Effector memory CD4-positive, alpha-beta T cell (primary cell): Measurements from ENCODE around the gene CNIH4.
"Not testable (repeated sequence)": the region's sequence is repeated elsewhere in the genome, so short reads cannot be mapped to it uniquely, and the experiment has no call there.

Experiments used
- DNase-seq, 3 donors: peaks; one replicate each; pipeline ENCODE4 v3.0.0-alpha.2; 2020
- H3K27ac ChIP-seq: 2 replicates; pipeline ENCODE4 v1.7.0; 2013; ENCODE audit warnings: mild to moderate bottlenecking, low read length, moderate library complexity; ENCODE audit not compliant: insufficient read depth, poor library complexity, severe bottlenecking
- H3K27me3 ChIP-seq: replicated peaks from 2 replicates; pipeline ENCODE4 v1.7.0; 2013; ENCODE audit warnings: mild to moderate bottlenecking, low read length; ENCODE audit not compliant: insufficient read depth, control insufficient read depth, poor library complexity, severe bottlenecking
- H3K36me3 ChIP-seq: 2 replicates; pipeline ENCODE4 v1.7.0; 2013; ENCODE audit warnings: mild to moderate bottlenecking, low read length, moderate library complexity; ENCODE audit not compliant: control insufficient read depth, insufficient read depth
- H3K4me1 ChIP-seq: 2 replicates; pipeline ENCODE4 v1.7.0; 2013; ENCODE audit warnings: low read length, mild to moderate bottlenecking; ENCODE audit not compliant: control insufficient read depth, insufficient read depth, poor library complexity, severe bottlenecking
- H3K4me3 ChIP-seq: 2 replicates; pipeline ENCODE4 v1.7.0; 2013; ENCODE audit warnings: low read length, low read depth, mild to moderate bottlenecking; ENCODE audit not compliant: insufficient read depth, poor library complexity, severe bottlenecking
- H3K9me3 ChIP-seq: 2 replicates; pipeline ENCODE4 v1.7.0; 2013; ENCODE audit warnings: mild to moderate bottlenecking, low read length, moderate library complexity; ENCODE audit not compliant: control insufficient read depth

The CNIH4 gene

DNA sequence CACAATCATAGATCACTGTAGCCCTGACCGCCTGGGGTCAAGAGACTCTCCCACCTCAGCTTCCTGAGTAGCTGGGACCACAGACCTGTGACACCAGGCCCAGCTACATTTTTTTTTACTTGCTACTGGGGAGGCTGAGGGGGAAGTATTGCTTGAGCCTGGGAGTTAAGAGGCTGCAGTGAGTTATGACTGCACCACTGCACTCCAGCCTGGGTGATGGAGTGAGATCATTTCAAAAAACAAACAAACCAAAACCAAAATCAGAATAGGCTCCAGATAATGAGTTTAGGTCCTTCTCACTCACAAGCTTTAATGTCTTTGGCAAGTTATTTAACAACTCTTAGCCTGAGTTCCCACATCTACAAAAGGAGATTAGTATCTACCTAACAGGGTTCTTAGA, 55.1 kb downstream of the CNIH4 start:
- no peaks in the 10 kb centered on the region for H3K27me3 ChIP-seq
- H3K36me3 ChIP-seq = peaks cover 47% of the 10 kb centered on the region
- H3K4me3 ChIP-seq = no peak overlapping the region
- no peaks in the 10 kb centered on the region for H3K4me1 ChIP-seq
- no peaks in the 10 kb centered on the region for H3K9me3 ChIP-seq
- H3K27ac ChIP-seq = no peak overlapping the region
- DNase-seq = no peak

DNA sequence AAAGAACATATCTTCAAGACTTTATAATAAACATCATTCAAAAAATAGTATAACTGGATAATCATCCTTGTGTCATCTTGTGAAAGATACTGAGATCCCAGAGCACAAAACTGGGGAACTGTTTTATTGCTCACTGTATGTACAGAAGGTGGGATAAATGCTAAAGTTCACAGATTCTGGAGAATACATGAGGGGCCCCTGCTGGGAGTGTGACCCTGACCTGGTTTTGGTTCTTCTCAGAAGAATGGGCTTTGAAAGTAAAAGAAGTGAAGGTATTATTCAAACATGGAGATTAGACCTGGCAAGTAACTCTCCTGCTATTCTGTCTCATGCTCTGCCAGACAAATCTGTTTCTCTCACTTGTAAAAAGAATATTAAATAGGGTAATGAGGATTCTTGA, 63.4 kb downstream of the CNIH4 start:
- no peaks in the 10 kb centered on the region for H3K9me3 ChIP-seq
- H3K27ac ChIP-seq = peak overlapping the region; percentile 12
- H3K4me1 ChIP-seq = no peaks in the 10 kb centered on the region
- no peaks in the 10 kb centered on the region for H3K27me3 ChIP-seq
- no peak for DNase-seq
- peaks cover 88% of the 10 kb centered on the region for H3K36me3 ChIP-seq
- H3K4me3 ChIP-seq = no peak overlapping the region

DNA sequence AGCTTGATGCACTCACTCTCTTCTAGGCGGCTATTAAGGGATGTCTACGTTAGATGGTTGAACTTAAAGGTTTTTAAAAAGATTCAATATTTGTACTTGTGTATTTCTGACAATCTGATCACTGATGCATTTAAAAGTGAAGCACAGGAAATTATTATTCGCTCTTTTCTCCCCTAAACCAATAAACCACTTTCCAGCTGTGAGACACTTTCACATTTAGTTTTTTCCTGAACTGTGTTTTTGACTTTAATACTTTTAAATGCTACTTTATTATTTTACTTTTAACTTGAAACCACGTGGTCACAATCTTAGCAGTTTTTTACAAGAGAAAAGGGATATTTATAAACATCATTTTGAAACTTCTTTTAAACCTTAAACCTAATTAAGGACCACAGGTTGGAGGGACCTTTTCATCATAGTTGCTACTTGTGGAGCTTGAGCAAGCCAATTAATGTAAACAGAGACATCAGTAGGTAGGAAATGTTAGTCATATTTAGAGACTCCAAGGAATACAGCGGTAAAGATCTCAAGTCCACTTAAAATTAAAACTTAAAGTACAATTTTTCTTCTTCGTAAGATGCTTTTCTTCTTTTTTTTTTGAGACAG, 68.7 kb downstream of the CNIH4 start:
- Histone ChIP-seq H3K4me1 (peaks cover 7% of the 10 kb centered on the region), H3K4me3 (no peak overlapping the region), H3K27me3 (no peaks in the 10 kb centered on the region), H3K27ac (no peak overlapping the region), H3K36me3 (peaks cover 42% of the 10 kb centered on the region), H3K9me3 (no peaks in the 10 kb centered on the region)
- DNase-seq = no peak

DNA sequence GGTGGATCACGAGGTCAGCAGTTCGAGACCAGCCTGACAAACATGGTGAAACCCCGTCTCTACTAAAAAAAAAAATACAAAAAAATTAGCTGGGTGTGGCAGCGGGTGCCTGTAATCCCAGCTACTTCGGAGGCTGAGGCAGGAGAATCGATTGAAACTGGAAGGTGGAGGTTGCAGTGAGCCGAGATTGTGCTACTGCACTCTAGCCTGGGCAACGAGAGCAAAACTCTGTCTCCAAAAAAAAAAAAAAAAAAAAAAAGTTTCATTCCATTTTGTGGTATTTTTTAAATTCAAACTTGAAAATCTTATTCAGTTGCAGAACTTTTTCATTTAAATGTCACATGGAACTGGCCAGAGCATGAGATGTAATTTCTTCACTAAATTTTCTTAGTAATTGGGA, 70.2 kb downstream of the CNIH4 start:
- Histone ChIP-seq H3K4me1 (peaks cover 11% of the 10 kb centered on the region), H3K36me3 (peaks cover 27% of the 10 kb centered on the region)
- H3K27me3 ChIP-seq, H3K4me3 ChIP-seq, H3K27ac ChIP-seq, DNase-seq, H3K9me3 ChIP-seq: not testable (repeated sequence)

DNA sequence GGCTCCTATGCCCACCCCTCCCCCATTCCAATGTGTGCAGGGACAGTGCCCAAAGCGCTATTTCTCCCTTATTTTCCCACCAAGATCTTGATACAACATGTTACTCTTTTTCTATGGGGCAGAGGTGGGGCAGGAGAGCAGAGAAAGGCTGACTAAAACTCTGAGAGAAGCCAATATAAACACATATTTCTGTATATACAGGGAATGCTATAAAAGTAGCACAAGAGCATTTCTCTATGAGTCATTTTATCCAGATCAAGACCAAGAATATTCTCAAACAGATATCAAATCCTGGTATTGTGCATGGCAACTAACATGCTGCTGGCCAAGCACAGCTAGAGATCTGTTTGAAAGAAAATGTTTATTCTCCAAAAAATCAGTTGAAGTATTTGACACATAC, 70.7 kb downstream of the CNIH4 start:
- no peak for DNase-seq
- Histone ChIP-seq H3K27me3 (no peaks in the 10 kb centered on the region), H3K27ac (no peak overlapping the region), H3K36me3 (peaks cover 22% of the 10 kb centered on the region), H3K4me3 (no peak overlapping the region), H3K9me3 (no peaks in the 10 kb centered on the region), H3K4me1 (peaks cover 11% of the 10 kb centered on the region)

DNA sequence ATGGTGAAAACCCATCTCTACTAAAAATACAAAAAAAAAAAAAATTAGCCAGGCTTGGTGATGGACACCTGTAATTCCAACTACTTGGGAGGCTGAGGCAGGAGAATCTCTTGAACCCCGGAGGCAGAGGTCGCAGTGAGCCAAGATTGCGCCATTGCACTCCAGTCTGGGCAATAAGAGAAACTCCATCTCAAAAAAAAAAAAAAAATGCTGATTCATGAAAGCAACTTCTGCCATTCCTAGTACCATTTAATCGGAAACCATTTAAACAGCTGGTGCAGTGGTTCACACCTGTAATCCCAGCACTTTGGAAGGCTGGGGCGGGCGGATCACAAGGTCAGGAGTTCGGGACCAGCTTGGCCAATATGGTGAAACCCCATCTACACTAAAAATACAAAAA, 72.0 kb downstream of the CNIH4 start:
- peaks cover 11% of the 10 kb centered on the region for H3K4me1 ChIP-seq
- not testable (repeated sequence) for H3K9me3 ChIP-seq, H3K27ac ChIP-seq, H3K4me3 ChIP-seq, DNase-seq, H3K27me3 ChIP-seq, H3K36me3 ChIP-seq
